K562 (cell line): Measurements from ENCODE around the gene ANO3.
"Not testable (repeated sequence)": the region's sequence is repeated elsewhere in the genome, so short reads cannot be mapped to it uniquely, and the experiment has no call there.

Experiments used
- GATAD2B ChIP-seq: fragments of 450-650 bp; IDR thresholded peaks from 2 replicates; pipeline ENCODE4 v1.6.1; 2017; ENCODE audit warnings: mild to moderate bottlenecking, borderline replicate concordance
- U2AF2 ChIP-seq: fragments of 200-400 bp; formaldehyde crosslinking; optimal IDR thresholded peaks from 2 replicates; pipeline ENCODE3; 2017; ENCODE audit warnings: low read depth, mild to moderate bottlenecking, low read length
- TF ChIP-seq, protein P1 (sequence below): conservative IDR thresholded peaks from 2 replicates; pipeline ENCODE4 v1.6.1; 2011; ENCODE audit warnings: low read depth, mild to moderate bottlenecking, low read length; ENCODE audit not compliant: control insufficient read depth
- TF ChIP-seq, protein P2 (sequence below), 3 experiments: IDR thresholded peaks in 2 of 3; conservative IDR thresholded peaks in 1 of 3; 2 replicates each; pipeline ENCODE4 v1.5.1; 2011 to 2012; ENCODE audit warnings: low read length in 3 of 3, mild to moderate bottlenecking in 3 of 3, control low read depth in 2 of 3, improper control_type of control experiment in 1 of 3, inconsistent platforms in 1 of 3, low read depth in 1 of 3, mixed read lengths in 1 of 3, moderate library complexity in 1 of 3; ENCODE audit not compliant: insufficient read depth in 2 of 3

DNA sequence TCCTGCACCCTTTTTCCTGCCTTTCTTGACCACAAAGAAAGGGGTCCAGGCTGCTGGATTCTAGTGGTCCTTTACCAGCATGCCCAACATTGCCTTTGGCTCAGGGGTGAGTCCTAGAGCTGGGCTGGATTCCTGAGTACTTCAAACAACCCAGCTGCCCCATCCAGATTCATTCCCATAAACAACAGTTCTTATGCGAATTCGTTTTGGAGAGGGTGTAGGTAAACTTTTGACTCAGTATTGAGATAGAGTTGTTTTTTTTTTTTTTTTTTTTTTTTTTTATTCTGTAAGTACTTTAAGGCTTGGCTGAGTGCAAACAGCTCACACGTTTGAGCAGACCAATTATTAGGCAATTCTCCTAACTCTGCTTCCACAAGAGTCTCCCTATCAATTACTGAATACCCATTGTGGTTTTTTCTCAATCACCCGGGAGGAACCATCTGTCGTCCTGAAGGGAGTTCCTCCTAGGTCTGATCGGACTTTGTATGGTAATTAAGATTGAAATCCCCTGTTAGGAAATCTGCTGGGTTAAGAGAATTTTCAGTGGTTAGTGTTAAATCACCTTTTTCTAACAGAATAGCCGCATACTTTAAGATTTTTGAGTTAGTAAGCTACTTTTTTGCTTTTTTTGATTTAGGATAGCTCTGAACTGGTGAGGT lies 263.4 kb downstream of the ANO3 start:
- TF ChIP-seq, protein P1, sequence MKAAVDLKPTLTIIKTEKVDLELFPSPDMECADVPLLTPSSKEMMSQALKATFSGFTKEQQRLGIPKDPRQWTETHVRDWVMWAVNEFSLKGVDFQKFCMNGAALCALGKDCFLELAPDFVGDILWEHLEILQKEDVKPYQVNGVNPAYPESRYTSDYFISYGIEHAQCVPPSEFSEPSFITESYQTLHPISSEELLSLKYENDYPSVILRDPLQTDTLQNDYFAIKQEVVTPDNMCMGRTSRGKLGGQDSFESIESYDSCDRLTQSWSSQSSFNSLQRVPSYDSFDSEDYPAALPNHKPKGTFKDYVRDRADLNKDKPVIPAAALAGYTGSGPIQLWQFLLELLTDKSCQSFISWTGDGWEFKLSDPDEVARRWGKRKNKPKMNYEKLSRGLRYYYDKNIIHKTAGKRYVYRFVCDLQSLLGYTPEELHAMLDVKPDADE: not testable (repeated sequence)
- TF ChIP-seq, protein P2, sequence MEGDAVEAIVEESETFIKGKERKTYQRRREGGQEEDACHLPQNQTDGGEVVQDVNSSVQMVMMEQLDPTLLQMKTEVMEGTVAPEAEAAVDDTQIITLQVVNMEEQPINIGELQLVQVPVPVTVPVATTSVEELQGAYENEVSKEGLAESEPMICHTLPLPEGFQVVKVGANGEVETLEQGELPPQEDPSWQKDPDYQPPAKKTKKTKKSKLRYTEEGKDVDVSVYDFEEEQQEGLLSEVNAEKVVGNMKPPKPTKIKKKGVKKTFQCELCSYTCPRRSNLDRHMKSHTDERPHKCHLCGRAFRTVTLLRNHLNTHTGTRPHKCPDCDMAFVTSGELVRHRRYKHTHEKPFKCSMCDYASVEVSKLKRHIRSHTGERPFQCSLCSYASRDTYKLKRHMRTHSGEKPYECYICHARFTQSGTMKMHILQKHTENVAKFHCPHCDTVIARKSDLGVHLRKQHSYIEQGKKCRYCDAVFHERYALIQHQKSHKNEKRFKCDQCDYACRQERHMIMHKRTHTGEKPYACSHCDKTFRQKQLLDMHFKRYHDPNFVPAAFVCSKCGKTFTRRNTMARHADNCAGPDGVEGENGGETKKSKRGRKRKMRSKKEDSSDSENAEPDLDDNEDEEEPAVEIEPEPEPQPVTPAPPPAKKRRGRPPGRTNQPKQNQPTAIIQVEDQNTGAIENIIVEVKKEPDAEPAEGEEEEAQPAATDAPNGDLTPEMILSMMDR (IDR thresholded peaks at IDR 0.05 in 2 of 3, conservative IDR thresholded peaks at IDR 0.05 in 1 of 3; ENCODE audit: insufficient read depth in 2 of 3, low read depth in 1 of 3, low read length in 3 of 3): not testable (repeated sequence)
- not testable (repeated sequence) for TF ChIP-seq GATAD2B, U2AF2
